GM12874 (cell line): ENCODE measurements around the gene OR11A1.

Source experiments
- CTCF ChIP-seq: IDR thresholded peaks from 2 replicates; pipeline ENCODE4 v1.5.1; 2011; ENCODE audit warnings: low read depth, mild to moderate bottlenecking, control low read depth, low read length, moderate library complexity; ENCODE audit not compliant: insufficient read depth

The OR11A1 gene

GRCh38 chr6:29478740-29479139 is 21.9 kb upstream of the OR11A1 start:
- no peak for TF ChIP-seq CTCF

- TF ChIP-seq CTCF, result no peak
Observed at GRCh38 chr6:29477923-29478450, 21.1 kb upstream of the OR11A1 start.

- no peak for TF ChIP-seq CTCF
Observed at GRCh38 chr6:29474996-29475395, 18.1 kb upstream of the OR11A1 start.

- TF ChIP-seq CTCF, result no peak
Observed at GRCh38 chr6:29466241-29466640, 9.4 kb upstream of the OR11A1 start.

- no peak for TF ChIP-seq CTCF
Observed at GRCh38 chr6:29465801-29466200, 8.9 kb upstream of the OR11A1 start.

GRCh38 chr6:29465279-29465678 is 8.4 kb upstream of the OR11A1 start:
- TF ChIP-seq CTCF, result no peak

- no peak for TF ChIP-seq CTCF
Observed at GRCh38 chr6:29462022-29462421, 5.2 kb upstream of the OR11A1 start.
